ENCODE measurements around the gene ZBTB39.

Gene ZBTB39

GRCh38 chr12:57012600-57013465, 6.5 kb upstream of the ZBTB39 start:
- Histone ChIP-seq H4K20me1 (ENCODE audit: insufficient read depth, low read length, poor library complexity, severe bottlenecking) (no peaks in the 10 kb centered on the region), H2AFZ (ENCODE audit: low read length) (no peak overlapping the region)

GRCh38 chr12:57011438-57012424, 5.4 kb upstream of the ZBTB39 start:
- Histone ChIP-seq H3K9me3 (ENCODE audit: insufficient read depth, low read depth, low read length) (no peaks in the 10 kb centered on the region), H3K9ac (ENCODE audit: low read depth, low read length, poor library complexity, severe bottlenecking) (no peak overlapping the region), H3K9me2 (replicated peaks; ENCODE audit: low read depth, low read length) (no peaks in the 10 kb centered on the region), H3K4me3 (ENCODE audit: low read length, poor library complexity, severe bottlenecking) (no peak overlapping the region), H3K4me2 (ENCODE audit: low read depth, low read length, poor library complexity, severe bottlenecking) (no peak overlapping the region), H3K36me3 (ENCODE audit: insufficient read depth, low read length) (no peaks in the 10 kb centered on the region), H2AFZ (ENCODE audit: low read length) (no peak overlapping the region), H3K79me2 (ENCODE audit: insufficient read depth, low read length) (no peaks in the 10 kb centered on the region), H3F3A (ENCODE audit: low read depth) (no peaks in the 10 kb centered on the region), H3K4me1 (ENCODE audit: insufficient read depth, low read length, poor library complexity, severe bottlenecking) (peaks cover 6% of the 10 kb centered on the region), H3K27me3 (ENCODE audit: insufficient read depth, low read length, poor library complexity, severe bottlenecking) (no peaks in the 10 kb centered on the region), H4K20me1 (ENCODE audit: insufficient read depth, low read length, poor library complexity, severe bottlenecking) (no peaks in the 10 kb centered on the region)
- TF ChIP-seq CTCF (conservative IDR thresholded peaks at IDR 0.05; ENCODE audit: low read length) (no peak), EZH2phosphoT487 (IDR thresholded peaks at IDR 0.05; ENCODE audit: borderline replicate concordance) (no peak)

More at GRCh38 chr12:57012600-57013465, 6.5 kb upstream of the ZBTB39 start:
- H3K27me3 ChIP-seq (ENCODE audit: insufficient read depth, low read length, poor library complexity, severe bottlenecking): no peaks in the 10 kb centered on the region
- no peak overlapping the region for H3K9ac ChIP-seq (ENCODE audit: low read depth, low read length, poor library complexity, severe bottlenecking)
- H3K9me2 ChIP-seq (replicated peaks; ENCODE audit: low read depth, low read length): no peaks in the 10 kb centered on the region
- H3K4me2 ChIP-seq (ENCODE audit: low read depth, low read length, poor library complexity, severe bottlenecking): no peak overlapping the region
- H3K9me3 ChIP-seq (ENCODE audit: insufficient read depth, low read depth, low read length): no peaks in the 10 kb centered on the region
- no peaks in the 10 kb centered on the region for H3K36me3 ChIP-seq (ENCODE audit: insufficient read depth, low read length)
- no peak overlapping the region for H3K4me3 ChIP-seq (ENCODE audit: low read length, poor library complexity, severe bottlenecking)
- H3K79me2 ChIP-seq (ENCODE audit: insufficient read depth, low read length): no peaks in the 10 kb centered on the region
- TF ChIP-seq CTCF (conservative IDR thresholded peaks at IDR 0.05; ENCODE audit: low read length): peak; percentile 35
- TF ChIP-seq EZH2phosphoT487 (IDR thresholded peaks at IDR 0.05; ENCODE audit: borderline replicate concordance): no peak
- no peaks in the 10 kb centered on the region for H3F3A ChIP-seq (ENCODE audit: low read depth)
- H3K4me1 ChIP-seq (ENCODE audit: insufficient read depth, low read length, poor library complexity, severe bottlenecking): peaks cover 3% of the 10 kb centered on the region

- Histone ChIP-seq H3K4me1 (ENCODE audit: insufficient read depth, low read length, poor library complexity, severe bottlenecking) (peaks cover 6% of the 10 kb centered on the region), H3K9me3 (ENCODE audit: insufficient read depth, low read depth, low read length) (no peaks in the 10 kb centered on the region), H3K27me3 (ENCODE audit: insufficient read depth, low read length, poor library complexity, severe bottlenecking) (no peaks in the 10 kb centered on the region), H3K4me2 (ENCODE audit: low read depth, low read length, poor library complexity, severe bottlenecking) (no peak overlapping the region), H3F3A (ENCODE audit: low read depth) (no peaks in the 10 kb centered on the region), H3K9ac (ENCODE audit: low read depth, low read length, poor library complexity, severe bottlenecking) (no peak overlapping the region), H3K9me2 (replicated peaks; ENCODE audit: low read depth, low read length) (no peaks in the 10 kb centered on the region), H2AFZ (ENCODE audit: low read length) (no peak overlapping the region), H3K79me2 (ENCODE audit: insufficient read depth, low read length) (peaks cover 5% of the 10 kb centered on the region), H4K20me1 (ENCODE audit: insufficient read depth, low read length, poor library complexity, severe bottlenecking) (peaks cover under 1% of the 10 kb centered on the region), H3K36me3 (ENCODE audit: insufficient read depth, low read length) (no peaks in the 10 kb centered on the region), H3K4me3 (ENCODE audit: low read length, poor library complexity, severe bottlenecking) (no peak overlapping the region)
- no peak for TF ChIP-seq CTCF (conservative IDR thresholded peaks at IDR 0.05; ENCODE audit: low read length)
- no peak for TF ChIP-seq EZH2phosphoT487 (IDR thresholded peaks at IDR 0.05; ENCODE audit: borderline replicate concordance)
Measured at GRCh38 chr12:57010627-57011247, 4.4 kb upstream of the ZBTB39 start.
